GM13977 (cell line): Measurements from ENCODE around the gene PPFIBP2.

ENCODE experiments used
- DNase-seq: peaks from one replicate; pipeline ENCODE4 v3.0.0; 2012; ENCODE audit warnings: low spot score
- in situ Hi-C: fragments of 300-500 bp; cut with MboI; formaldehyde crosslinking; loops from one replicate; pipeline ENCODE4 v1.12.0; 2022; ENCODE audit warnings: low sequenced_read_pairs, low pct_unique_long_range_greater_than_20kb, mixed read lengths, inconsistent platforms; ENCODE audit not compliant: unreplicated experiment
- TF ChIP-seq, protein P1 (sequence below): IDR thresholded peaks from 2 replicates; pipeline ENCODE4 v1.5.1; 2012; ENCODE audit warnings: mild to moderate bottlenecking, control low read depth; ENCODE audit not compliant: insufficient read depth; ENCODE audit errors: extremely low read depth, missing control alignments

Gene PPFIBP2

GRCh38 chr11:7549681-7550080, 35.9 kb downstream of the PPFIBP2 start:
- in situ Hi-C loops, result no loop called here
- no peak for DNase-seq
- TF ChIP-seq, protein P1, sequence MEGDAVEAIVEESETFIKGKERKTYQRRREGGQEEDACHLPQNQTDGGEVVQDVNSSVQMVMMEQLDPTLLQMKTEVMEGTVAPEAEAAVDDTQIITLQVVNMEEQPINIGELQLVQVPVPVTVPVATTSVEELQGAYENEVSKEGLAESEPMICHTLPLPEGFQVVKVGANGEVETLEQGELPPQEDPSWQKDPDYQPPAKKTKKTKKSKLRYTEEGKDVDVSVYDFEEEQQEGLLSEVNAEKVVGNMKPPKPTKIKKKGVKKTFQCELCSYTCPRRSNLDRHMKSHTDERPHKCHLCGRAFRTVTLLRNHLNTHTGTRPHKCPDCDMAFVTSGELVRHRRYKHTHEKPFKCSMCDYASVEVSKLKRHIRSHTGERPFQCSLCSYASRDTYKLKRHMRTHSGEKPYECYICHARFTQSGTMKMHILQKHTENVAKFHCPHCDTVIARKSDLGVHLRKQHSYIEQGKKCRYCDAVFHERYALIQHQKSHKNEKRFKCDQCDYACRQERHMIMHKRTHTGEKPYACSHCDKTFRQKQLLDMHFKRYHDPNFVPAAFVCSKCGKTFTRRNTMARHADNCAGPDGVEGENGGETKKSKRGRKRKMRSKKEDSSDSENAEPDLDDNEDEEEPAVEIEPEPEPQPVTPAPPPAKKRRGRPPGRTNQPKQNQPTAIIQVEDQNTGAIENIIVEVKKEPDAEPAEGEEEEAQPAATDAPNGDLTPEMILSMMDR, result no peak

DNA sequence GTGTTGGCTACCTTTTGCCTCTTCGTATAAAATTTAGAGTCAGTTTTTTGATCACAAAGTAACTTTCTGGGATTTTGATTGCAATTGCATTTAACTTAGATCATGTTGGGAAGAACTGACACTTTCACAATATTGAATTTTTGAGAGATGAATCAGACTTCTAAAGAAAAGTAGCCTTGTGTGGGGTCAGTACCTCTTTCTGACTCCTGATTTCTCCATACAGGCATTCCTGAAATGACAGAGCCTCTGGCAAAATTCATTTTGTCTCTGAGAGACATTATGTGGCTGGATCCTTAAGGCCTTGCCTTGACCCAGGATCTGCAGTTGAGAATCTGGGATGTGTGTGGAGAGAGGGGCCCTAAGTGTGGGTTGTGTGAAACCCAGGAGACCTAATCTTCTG, 37.8 kb downstream of the PPFIBP2 start:
- in situ Hi-C loops, result no loop called here
- TF ChIP-seq, protein P1, result no peak
- DNase-seq, result no peak

GRCh38 chr11:7552666-7553065, 38.9 kb downstream of the PPFIBP2 start:
- TF ChIP-seq, protein P1, result no peak
- no peak for DNase-seq
- in situ Hi-C loops, result no loop called here

- in situ Hi-C loops, result no loop called here
- DNase-seq, result no peak
- TF ChIP-seq, protein P1, result no peak
These were observed 41.4 kb downstream of the PPFIBP2 start for GRCh38 chr11:7555052-7555699.

- no peak for DNase-seq
- in situ Hi-C loops, result no loop called here
- TF ChIP-seq, protein P1, result no peak
These were observed 44.2 kb downstream of the PPFIBP2 start for GRCh38 chr11:7558046-7558445.

- in situ Hi-C loops, result no loop called here
- TF ChIP-seq, protein P1, result no peak
- no peak for DNase-seq
These were observed 45.8 kb downstream of the PPFIBP2 start for GRCh38 chr11:7559398-7560283.
